Endodermal cell (in vitro differentiated cells): Measurements from ENCODE around the gene SHC1. TPM values are rescaled to one million over a fixed set of nuclear protein-coding genes. Genes with fewer than 3 reads are reported as not detected.
A peak's percentile ranks its signal among the peaks of the same experiment; 100 is the strongest.

Experiments
- DNase-seq: peaks from one replicate; pipeline ENCODE4 v3.0.0-alpha.2; 2017
- H3K27ac ChIP-seq: 2 replicates; pipeline ENCODE4 v1.5.1; 2013; ENCODE audit warnings: mild to moderate bottlenecking, low read depth, low read length, moderate library complexity
- H3K27me3 ChIP-seq: 2 replicates; pipeline ENCODE4 v1.6.1; 2013; ENCODE audit warnings: mild to moderate bottlenecking, low read length, moderate library complexity; ENCODE audit not compliant: insufficient read depth, control insufficient read depth, poor library complexity, severe bottlenecking
- H3K36me3 ChIP-seq: 2 replicates; pipeline ENCODE4 v1.7.0; 2013; ENCODE audit warnings: mild to moderate bottlenecking, low read length, moderate library complexity; ENCODE audit not compliant: control insufficient read depth, insufficient read depth
- H3K4me1 ChIP-seq: one replicate; pipeline ENCODE4 v1.7.0; 2013; ENCODE audit warnings: low read length; ENCODE audit not compliant: control insufficient read depth, insufficient read depth
- H3K4me3 ChIP-seq: 2 replicates; pipeline ENCODE4 v1.5.1; 2013; ENCODE audit warnings: mild to moderate bottlenecking, low read length, moderate library complexity
- H3K9ac ChIP-seq: 2 replicates; pipeline ENCODE4 v1.6.1; 2013; ENCODE audit warnings: mild to moderate bottlenecking, low read length, moderate library complexity; ENCODE audit not compliant: poor library complexity, severe bottlenecking; ENCODE audit errors: extremely low read depth
- H3K9me3 ChIP-seq: 2 replicates; pipeline ENCODE4 v1.6.1; 2013; ENCODE audit warnings: mild to moderate bottlenecking, low read length, moderate library complexity; ENCODE audit not compliant: control insufficient read depth
- H3K27ac Mint-ChIP-seq: 2 replicates; pipeline ENCODE4 v1.8.0; 2020; ENCODE audit warnings: mixed read lengths
- H3K27me3 Mint-ChIP-seq: 2 replicates; pipeline ENCODE4 v1.8.0; 2021; ENCODE audit warnings: mild to moderate bottlenecking, mixed read lengths; ENCODE audit not compliant: insufficient read depth
- H3K36me3 Mint-ChIP-seq: 2 replicates; pipeline ENCODE4 v1.8.0; 2020; ENCODE audit warnings: low read depth, mixed read lengths
- H3K4me1 Mint-ChIP-seq: 2 replicates; pipeline ENCODE4 v1.8.0; 2020; ENCODE audit warnings: mixed read lengths
- H3K4me3 Mint-ChIP-seq: 2 replicates; pipeline ENCODE4 v1.8.0; 2020; ENCODE audit warnings: mild to moderate bottlenecking, moderate library complexity, mixed read lengths
- H3K9me3 Mint-ChIP-seq: 2 replicates; pipeline ENCODE4 v1.8.0; 2020; ENCODE audit warnings: mild to moderate bottlenecking, mixed read lengths
- WGBS, 2 experiments: methylation state at CpG; one replicate each; pipeline versions ENCODE4 v1.1.5 to v1.1.7; 2013; ENCODE audit warnings: missing lambda C conversion rate in 2 of 2, mixed read lengths in 1 of 2; ENCODE audit not compliant: insufficient coverage in 1 of 2, insufficient read length in 1 of 2; 5-methylcytosine and 5-hydroxymethylcytosine counted together
- total RNA-seq, 2 donors: library from RNA; stranded (reverse); fragmentation: NEBNext Ultra II Directional in 1 of 2; extraction: Animal tissue kit (Norgen Biotek cat#: 25700) in 1 of 2; gene quantifications; 2 replicates in 1 of 2; 3 replicates in 1 of 2; pipeline ENCODE4 v1.2.1, GENCODE V29; 2021
- TF ChIP-seq, protein P1 (sequence below): fragments of 200-600 bp; sonication (generic); conservative IDR thresholded peaks from 2 replicates; pipeline ENCODE4 v1.5.0; 2021; ENCODE audit warnings: antibody characterized with exemption, mild to moderate bottlenecking

SHC1 gene
- total RNA-seq, 2 donors from 2014 or later, result 157 to 231 TPM

- 46 to 70% methylated on average over 3 to 5 of the region's 5 CpGs for WGBS, 2 experiments
- TF ChIP-seq, protein P1, sequence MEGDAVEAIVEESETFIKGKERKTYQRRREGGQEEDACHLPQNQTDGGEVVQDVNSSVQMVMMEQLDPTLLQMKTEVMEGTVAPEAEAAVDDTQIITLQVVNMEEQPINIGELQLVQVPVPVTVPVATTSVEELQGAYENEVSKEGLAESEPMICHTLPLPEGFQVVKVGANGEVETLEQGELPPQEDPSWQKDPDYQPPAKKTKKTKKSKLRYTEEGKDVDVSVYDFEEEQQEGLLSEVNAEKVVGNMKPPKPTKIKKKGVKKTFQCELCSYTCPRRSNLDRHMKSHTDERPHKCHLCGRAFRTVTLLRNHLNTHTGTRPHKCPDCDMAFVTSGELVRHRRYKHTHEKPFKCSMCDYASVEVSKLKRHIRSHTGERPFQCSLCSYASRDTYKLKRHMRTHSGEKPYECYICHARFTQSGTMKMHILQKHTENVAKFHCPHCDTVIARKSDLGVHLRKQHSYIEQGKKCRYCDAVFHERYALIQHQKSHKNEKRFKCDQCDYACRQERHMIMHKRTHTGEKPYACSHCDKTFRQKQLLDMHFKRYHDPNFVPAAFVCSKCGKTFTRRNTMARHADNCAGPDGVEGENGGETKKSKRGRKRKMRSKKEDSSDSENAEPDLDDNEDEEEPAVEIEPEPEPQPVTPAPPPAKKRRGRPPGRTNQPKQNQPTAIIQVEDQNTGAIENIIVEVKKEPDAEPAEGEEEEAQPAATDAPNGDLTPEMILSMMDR, result no peak
- H3K4me3 Mint-ChIP-seq, result peak overlapping the region; percentile 93
- H3K9ac ChIP-seq, result no peak overlapping the region
- no peaks in the 10 kb centered on the region for H3K27me3 Mint-ChIP-seq
- H3K4me1 Mint-ChIP-seq, result peaks cover 13% of the 10 kb centered on the region
- H3K9me3 ChIP-seq, result no peaks in the 10 kb centered on the region
- DNase-seq, result no peak
- H3K27me3 ChIP-seq, result no peaks in the 10 kb centered on the region
- H3K27ac ChIP-seq, result peak overlapping the region; percentile 1
- H3K4me1 ChIP-seq, result peaks cover 9% of the 10 kb centered on the region
- no peaks in the 10 kb centered on the region for H3K36me3 ChIP-seq
- peak overlapping the region; percentile 93 for H3K4me3 ChIP-seq
- H3K27ac Mint-ChIP-seq, result peak overlapping the region; percentile 78
- H3K9me3 Mint-ChIP-seq, result no peaks in the 10 kb centered on the region
- H3K36me3 Mint-ChIP-seq, result no peaks in the 10 kb centered on the region
These were observed 34.0 kb upstream of the SHC1 start for GRCh38 chr1:155004352-155005075.

DNA sequence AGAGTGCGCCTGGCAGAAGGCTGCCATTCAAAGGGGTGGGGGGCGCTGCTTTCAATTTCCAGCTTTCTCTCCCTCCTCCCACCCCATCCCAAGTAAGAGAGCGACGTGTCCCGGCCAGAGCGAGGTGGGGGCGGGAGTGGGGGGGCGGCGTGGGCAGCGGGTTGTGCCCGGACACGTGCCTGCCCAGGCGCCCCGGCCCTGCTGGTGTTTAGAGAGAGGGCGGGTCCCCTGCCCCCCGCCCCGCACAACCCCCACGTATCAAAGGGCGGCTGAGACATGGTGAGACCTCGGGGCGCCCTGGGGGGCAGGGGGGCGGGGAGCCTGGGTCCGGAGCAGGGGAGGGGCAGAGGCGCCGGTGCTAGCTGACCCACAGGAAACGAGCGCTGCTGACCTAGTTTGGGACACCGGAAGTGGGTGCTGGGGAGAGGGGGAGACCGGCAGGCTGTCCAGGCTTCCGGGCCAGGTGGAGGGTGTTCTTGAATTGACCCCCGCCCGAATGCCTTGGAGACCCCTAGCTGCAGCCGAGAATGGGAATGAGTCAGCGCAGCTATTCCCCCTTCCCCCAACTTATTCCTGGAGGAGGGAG, 33.3 kb upstream of the SHC1 start:
- WGBS, 2 experiments, result 0 to 4% methylated on average over 1 to 29 of the region's 34 CpGs
- no peaks in the 10 kb centered on the region for H3K36me3 Mint-ChIP-seq
- Histone ChIP-seq H3K9me3 (no peaks in the 10 kb centered on the region), H3K27me3 (no peaks in the 10 kb centered on the region), H3K4me1 (peaks cover 9% of the 10 kb centered on the region), H3K36me3 (no peaks in the 10 kb centered on the region), H3K9ac (peak overlapping the region; percentile 53), H3K4me3 (peak overlapping the region; percentile 93), H3K27ac (no peak overlapping the region)
- H3K9me3 Mint-ChIP-seq, result no peaks in the 10 kb centered on the region
- H3K27ac Mint-ChIP-seq, result peak overlapping the region; percentile 88
- TF ChIP-seq, protein P1, result no peak
- DNase-seq, result peak; percentile 81
- H3K4me1 Mint-ChIP-seq, result peaks cover 13% of the 10 kb centered on the region
- peaks cover 2% of the 10 kb centered on the region for H3K27me3 Mint-ChIP-seq
- peak overlapping the region; percentile 93 for H3K4me3 Mint-ChIP-seq

- H3K4me3 Mint-ChIP-seq, result peak overlapping the region; percentile 93
- H3K27me3 ChIP-seq, result no peaks in the 10 kb centered on the region
- WGBS, 2 experiments, result 0% methylated on average over 16 to 36 of the region's 37 CpGs
These were observed 32.7 kb upstream of the SHC1 start for GRCh38 chr1:155003227-155003765.

More at GRCh38 chr1:155003227-155003765, 32.7 kb upstream of the SHC1 start:
- TF ChIP-seq, protein P1, result no peak
- H3K9me3 ChIP-seq, result no peaks in the 10 kb centered on the region
- H3K9me3 Mint-ChIP-seq, result no peaks in the 10 kb centered on the region
- no peaks in the 10 kb centered on the region for H3K36me3 Mint-ChIP-seq
- DNase-seq, result peak; percentile 81
- H3K4me3 ChIP-seq, result peak overlapping the region; percentile 93
- H3K4me1 Mint-ChIP-seq, result peaks cover 13% of the 10 kb centered on the region
- H3K9ac ChIP-seq, result peak overlapping the region; percentile 53
- peaks cover 9% of the 10 kb centered on the region for H3K4me1 ChIP-seq
- H3K27me3 Mint-ChIP-seq, result peaks cover 3% of the 10 kb centered on the region
- H3K36me3 ChIP-seq, result no peaks in the 10 kb centered on the region
- H3K27ac Mint-ChIP-seq, result peak overlapping the region; percentile 88
- H3K27ac ChIP-seq, result no peak overlapping the region
